GM21526 (cell line): Measurements from ENCODE around the gene TGFBR2.
"Not testable (repeated sequence)": the region's sequence is repeated elsewhere in the genome, so short reads cannot be mapped to it uniquely, and the experiment has no call there.

Experiments
- ATAC-seq: cut with Tn5 transposase; IDR thresholded peaks from one replicate; pipeline ENCODE4 v1.9.1; 2021; ENCODE audit warnings: moderate library complexity; ENCODE audit not compliant: unreplicated experiment, low FRiP score

TGFBR2 gene

DNA sequence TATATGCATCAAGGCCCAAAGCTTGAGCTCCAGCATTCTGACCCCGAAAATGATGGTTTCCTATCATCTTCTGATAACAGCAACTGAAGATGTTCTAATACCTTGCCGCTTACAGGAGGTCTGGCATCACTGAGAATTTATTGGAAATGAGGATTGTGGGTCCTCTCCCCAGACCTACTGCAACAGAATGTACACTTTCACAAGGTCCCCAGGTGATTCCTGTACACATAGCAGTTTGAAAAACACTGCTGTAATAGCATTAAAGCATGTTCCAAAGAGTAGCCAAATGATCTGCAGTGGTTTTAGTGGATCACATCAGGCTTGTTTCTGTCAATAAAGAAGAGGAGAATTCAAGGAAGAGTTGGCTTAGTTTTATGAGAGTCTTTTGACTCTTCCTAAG is 11.3 kb downstream of the TGFBR2 start:
- no peak for ATAC-seq

DNA sequence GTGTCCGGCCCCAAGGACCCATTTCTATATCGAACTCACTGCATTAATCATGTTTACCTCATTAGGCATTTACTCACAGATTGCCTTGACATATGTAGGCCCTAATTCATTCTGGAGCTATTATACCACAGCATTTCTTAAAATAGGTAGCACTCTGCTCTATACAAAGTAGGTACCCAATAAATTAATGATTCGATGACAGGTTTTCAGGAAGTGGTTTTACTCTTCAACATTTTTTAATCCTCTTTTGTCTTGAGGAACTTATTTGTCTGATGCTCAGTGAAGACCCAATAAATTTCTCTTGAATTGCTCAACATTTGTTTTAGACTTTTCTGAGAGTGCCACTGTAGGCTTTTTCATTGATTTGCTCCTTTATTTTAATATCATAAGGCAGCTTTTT is 12.1 kb downstream of the TGFBR2 start:
- no peak for ATAC-seq

- no peak for ATAC-seq
Measured at GRCh38 chr3:30619318-30619717, 12.9 kb downstream of the TGFBR2 start.

GRCh38 chr3:30620402-30621360 is 14.3 kb downstream of the TGFBR2 start:
- ATAC-seq: no peak

DNA sequence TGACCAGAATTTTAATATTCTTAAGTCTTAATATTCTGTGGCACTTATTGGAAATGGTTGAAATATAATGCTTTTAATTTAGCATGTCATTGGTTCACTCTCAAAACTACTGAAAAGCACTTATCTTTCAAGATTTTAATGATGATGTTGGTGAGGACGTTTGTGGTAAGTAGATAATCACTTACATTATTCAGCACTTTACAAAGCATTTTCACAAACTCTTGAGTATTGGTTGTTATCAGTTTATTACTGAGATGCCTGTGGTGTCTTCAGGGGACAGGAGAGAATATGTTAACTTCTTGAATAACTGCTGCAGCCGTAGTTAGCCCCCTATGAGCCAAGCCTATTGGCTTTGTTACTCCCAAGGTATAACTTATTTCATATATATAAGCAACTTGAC is 15.2 kb downstream of the TGFBR2 start:
- no peak for ATAC-seq

- ATAC-seq: no peak
Measured at GRCh38 chr3:30622047-30622545, 15.7 kb downstream of the TGFBR2 start.

GRCh38 chr3:30622790-30623189 is 16.4 kb downstream of the TGFBR2 start:
- no peak for ATAC-seq

- no peak for ATAC-seq
Measured at GRCh38 chr3:30623351-30623750, 16.9 kb downstream of the TGFBR2 start.

GRCh38 chr3:30624480-30624879 is 18.1 kb downstream of the TGFBR2 start:
- ATAC-seq: not testable (repeated sequence)

- no peak for ATAC-seq
Measured at GRCh38 chr3:30625541-30626438, 19.4 kb downstream of the TGFBR2 start.

DNA sequence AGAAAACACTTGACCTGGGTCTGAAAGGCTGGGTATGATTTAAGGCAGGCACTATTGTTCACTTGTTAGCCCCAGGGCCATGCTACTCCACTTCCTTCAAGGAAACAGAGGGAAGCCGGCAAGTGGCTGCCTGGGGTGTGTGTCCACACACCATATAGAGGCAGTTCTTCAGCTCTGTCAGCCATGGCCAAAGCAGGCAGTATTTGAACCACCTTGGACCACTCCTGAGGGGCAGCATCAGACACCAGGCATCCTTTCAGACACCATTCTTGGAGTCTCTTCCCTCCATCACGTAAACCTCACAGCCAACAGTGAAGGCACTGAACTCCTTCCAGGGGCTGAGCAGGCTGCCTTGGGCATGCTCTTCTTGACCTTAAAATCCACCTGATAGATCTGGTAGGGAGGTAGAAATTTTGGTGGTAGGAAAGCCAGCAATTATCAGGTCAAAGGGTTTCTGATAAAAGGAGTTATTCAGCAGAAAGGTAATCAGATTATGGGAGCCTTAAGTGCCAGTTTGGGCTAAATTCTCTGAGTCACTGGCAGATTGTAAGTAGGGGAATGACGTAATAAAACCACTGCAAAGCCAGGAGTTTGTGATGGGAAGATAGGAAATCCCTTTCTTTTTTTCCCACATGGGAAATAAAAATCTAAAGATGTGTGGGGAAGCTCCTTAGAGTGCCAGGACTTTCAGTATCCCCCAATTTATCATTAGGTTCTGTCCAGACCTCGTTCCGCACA is 20.2 kb downstream of the TGFBR2 start:
- no peak for ATAC-seq

DNA sequence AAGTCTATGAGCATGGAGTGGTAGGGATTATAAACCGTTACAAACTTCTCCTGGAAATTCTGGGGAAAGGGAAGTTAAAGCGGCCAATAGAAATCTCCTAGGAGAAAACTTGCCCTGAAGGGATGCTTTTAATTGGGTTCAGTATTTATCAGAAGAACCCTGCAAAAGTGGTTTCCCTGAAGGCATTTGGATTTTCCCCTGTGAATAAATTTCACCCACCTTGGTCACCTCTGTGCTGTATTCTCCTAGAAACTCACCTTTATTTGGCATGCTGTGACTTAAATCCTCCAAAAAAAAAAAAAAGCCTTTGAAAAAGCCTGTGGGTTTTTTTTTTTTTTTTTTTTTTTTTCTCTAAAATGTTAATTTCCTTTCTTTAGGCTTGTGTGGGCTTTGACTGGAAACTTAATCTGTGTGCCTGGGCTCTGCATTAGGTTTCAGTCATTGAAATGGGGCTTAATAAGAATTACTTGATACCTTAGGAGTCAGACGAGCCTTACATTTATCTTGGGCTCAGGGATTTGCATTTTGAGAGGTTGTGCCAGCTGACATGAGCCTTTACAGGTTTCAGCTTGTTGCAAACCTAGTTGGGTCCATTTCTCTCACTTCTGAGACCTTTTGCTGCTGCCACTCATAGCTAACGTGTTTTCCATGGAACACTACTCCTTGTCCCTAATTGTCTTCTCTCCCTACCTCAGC is 22.0 kb downstream of the TGFBR2 start:
- ATAC-seq: no peak

DNA sequence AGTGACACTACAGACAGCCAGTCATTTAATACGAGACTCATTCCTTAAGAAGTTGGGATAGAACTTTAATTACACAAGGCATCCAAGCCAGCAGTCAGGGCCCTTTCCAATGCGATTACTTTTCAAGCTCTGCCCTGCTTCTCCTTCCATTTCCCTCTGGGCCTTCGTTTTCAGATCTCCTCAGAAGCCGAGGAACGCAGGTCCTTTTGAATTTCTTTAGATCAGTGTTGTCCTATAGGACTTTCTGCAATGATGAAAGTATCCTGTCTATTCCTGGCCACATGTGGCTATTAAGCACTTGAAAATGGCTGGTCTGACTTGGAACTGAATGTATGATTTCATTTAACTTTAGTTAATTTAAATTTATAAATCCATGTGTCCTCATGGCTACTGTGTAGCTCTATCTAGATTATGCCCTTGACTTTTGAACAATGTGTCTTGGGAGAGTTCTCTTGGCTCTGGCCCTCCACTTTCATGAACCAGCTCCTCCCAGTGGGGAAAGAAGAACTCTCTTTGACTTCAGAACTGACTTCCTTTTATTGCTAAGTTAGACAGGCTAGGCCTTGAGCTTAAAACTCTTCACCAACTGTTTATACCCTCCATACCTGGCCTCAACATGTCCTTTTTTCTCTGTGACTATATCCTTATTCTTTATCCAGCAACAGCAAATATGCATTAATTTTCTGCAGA is 22.6 kb downstream of the TGFBR2 start:
- ATAC-seq: no peak

DNA sequence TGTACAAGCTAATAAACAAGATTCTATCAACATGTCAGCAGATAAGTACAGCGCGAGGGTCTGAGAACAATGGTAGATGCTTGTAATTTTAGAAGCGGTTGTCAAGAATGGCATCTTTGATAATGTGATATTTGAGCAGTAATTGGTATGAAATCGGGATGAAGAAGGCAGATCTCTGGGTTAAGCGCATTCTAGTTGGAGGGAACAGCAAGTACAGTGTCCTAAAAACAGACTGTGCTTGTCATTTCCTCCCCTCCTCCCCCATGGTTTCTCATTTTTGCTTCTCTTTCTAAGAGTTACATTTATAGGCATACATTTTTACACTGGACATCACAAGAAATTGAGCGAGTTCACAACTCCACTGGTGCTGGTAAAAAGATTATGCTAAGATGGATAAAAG is 23.3 kb downstream of the TGFBR2 start:
- no peak for ATAC-seq

DNA sequence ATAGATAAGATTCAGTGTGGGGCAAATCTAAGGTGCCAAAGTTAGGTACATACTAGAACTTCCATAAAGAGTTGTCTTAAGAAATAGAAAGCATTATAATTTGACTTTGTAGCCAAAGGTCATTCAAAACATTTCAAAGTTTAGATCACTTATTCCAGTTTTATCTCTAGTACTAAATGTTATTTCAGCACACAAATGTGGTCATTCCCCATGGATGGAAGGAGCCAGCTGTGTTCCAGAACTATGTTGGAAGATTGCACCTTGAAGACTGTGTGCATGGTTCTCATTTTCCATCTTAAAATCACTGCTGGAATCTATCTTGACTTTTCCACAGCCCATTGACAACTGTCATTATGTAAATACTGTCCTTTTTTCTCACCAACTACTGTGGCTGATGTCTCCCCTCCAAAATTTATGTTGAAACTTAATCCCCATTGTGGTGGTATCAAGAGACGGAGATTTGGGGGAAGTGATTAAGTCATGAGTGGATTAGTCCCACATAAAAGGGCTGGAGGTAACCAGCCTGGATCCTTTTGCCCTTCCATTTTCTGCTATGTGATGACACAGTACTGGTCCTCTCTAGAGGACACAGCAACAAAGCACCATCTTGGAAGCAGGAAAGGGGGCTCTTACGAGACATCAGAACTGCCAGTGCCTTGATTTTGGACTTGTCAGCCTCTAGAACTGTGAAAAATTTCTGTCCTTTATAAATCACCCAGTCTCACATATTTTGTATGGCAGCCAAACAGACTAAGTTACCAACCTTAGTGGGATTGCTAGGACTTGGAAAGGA is 24.0 kb downstream of the TGFBR2 start:
- no peak for ATAC-seq

DNA sequence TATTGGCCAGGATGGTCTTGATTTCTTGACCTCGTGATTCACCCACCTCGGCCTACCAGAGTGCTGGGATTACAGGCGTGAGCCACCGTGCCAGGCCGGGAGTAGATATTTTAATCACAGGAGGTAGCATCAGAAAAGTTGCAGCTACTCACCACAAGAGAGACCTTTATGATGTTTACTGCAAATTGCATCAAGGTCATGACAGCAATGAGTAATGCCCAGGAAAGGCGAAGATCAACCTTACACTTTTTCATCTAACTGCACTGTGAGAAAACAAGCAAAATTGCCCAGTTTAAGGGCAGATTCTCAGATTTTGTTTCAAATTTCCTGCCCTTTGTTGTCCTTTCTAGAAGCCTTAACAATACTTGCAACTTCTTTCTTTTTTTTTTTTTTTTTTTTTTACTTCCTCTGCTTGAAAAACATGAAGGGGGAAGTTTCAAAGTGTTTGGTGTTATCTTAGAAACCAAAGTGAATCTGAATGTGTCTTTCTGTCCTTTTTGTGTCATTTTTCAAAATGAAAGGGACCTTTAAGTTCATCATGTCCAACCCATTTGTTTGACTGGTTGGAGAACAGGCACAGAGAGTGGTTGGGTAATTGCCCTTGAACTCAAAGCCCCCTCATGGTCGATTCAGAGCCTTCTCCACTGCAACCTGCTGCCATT is 25.0 kb downstream of the TGFBR2 start:
- no peak for ATAC-seq

- no peak for ATAC-seq
Measured at GRCh38 chr3:30632065-30632464, 25.7 kb downstream of the TGFBR2 start.

GRCh38 chr3:30632521-30632920 is 26.1 kb downstream of the TGFBR2 start:
- ATAC-seq: no peak
